SU-DHL-6 (cell line): ENCODE results near the gene LRRC63.
A peak's percentile ranks its signal among the peaks of the same experiment; 100 is the strongest.

Experiments used
- H2AFZ ChIP-seq: fragments of 200-600 bp; sonication (generic); 2 replicates; pipeline ENCODE4 v1.6.1; 2014; ENCODE audit warnings: low read depth, mild to moderate bottlenecking, moderate library complexity, mixed read lengths, antibody characterized with exemption, low read length; ENCODE audit not compliant: severe bottlenecking
- H3F3A ChIP-seq: fragments of 200-600 bp; shearing (Covaris generic); 2 replicates; pipeline ENCODE4 v1.6.0; 2016; ENCODE audit warnings: antibody characterized with exemption, mild to moderate bottlenecking; ENCODE audit not compliant: insufficient read depth
- H3K27ac ChIP-seq: fragments of 200-600 bp; sonication (generic); 2 replicates; pipeline ENCODE4 v1.5.1; 2016; ENCODE audit warnings: low read depth, mild to moderate bottlenecking, low read length, moderate library complexity, mixed read lengths
- H3K27me3 ChIP-seq: fragments of 200-600 bp; sonication (generic), shearing (Covaris generic); 2 replicates; pipeline ENCODE4 v1.6.0; 2014; ENCODE audit warnings: mild to moderate bottlenecking, low read length
- H3K36me3 ChIP-seq: fragments of 200-600 bp; sonication (generic); 2 replicates; pipeline ENCODE4 v1.6.1; 2014; ENCODE audit warnings: mild to moderate bottlenecking, low read length, mixed read lengths
- H3K4me2 ChIP-seq: fragments of 300-600, 200-600 bp; shearing (Covaris generic), sonication (generic); 2 replicates; pipeline ENCODE4 v1.6.0; 2014; ENCODE audit warnings: low read length, low read depth, mild to moderate bottlenecking; ENCODE audit not compliant: poor library complexity, severe bottlenecking
- H3K4me3 ChIP-seq: fragments of 200-600 bp; sonication (generic); 2 replicates; pipeline ENCODE4 v1.5.1; 2014; ENCODE audit warnings: antibody characterized with exemption, low read length, mild to moderate bottlenecking, mixed read lengths; ENCODE audit not compliant: insufficient read depth, poor library complexity, severe bottlenecking
- H3K79me2 ChIP-seq: fragments of 200-600 bp; sonication (generic); 2 replicates; pipeline ENCODE4 v1.6.1; 2014; ENCODE audit warnings: mild to moderate bottlenecking, low read length, moderate library complexity; ENCODE audit not compliant: insufficient read depth
- H3K9ac ChIP-seq: fragments of 200-600 bp; sonication (generic); 2 replicates; pipeline ENCODE4 v1.7.0; 2014; ENCODE audit warnings: mild to moderate bottlenecking, low read length
- H3K9me2 ChIP-seq: fragments of 200-600 bp; sonication (generic); replicated peaks from 2 replicates; pipeline ENCODE4 v1.6.1; 2014; ENCODE audit warnings: low read length; ENCODE audit not compliant: insufficient read depth
- H3K9me3 ChIP-seq: fragments of 200-600 bp; sonication (generic); 2 replicates; pipeline ENCODE4 v1.6.1; 2014; ENCODE audit warnings: low read length, mixed read lengths; ENCODE audit not compliant: insufficient read depth
- H4K20me1 ChIP-seq: fragments of 200-600 bp; sonication (generic); 2 replicates; pipeline ENCODE4 v1.6.1; 2014; ENCODE audit warnings: low read depth, mild to moderate bottlenecking, antibody characterized with exemption, low read length, moderate library complexity, mixed read lengths
- EZH2phosphoT487 ChIP-seq: fragments of 200-600 bp; sonication (generic), shearing (Covaris generic); conservative IDR thresholded peaks from 2 replicates; pipeline ENCODE4 v1.6.1; 2018; ENCODE audit warnings: mild to moderate bottlenecking, antibody characterized with exemption, low read length, moderate library complexity, mixed read lengths
- TF ChIP-seq, protein P1 (sequence below): fragments of 200-600 bp; sonication (generic); IDR thresholded peaks from one replicate; pipeline ENCODE4 v1.5.1; 2017; ENCODE audit warnings: antibody characterized with exemption, mild to moderate bottlenecking, low read length, moderate library complexity; ENCODE audit not compliant: insufficient read depth, poor library complexity, severe bottlenecking

LRRC63 gene

DNA sequence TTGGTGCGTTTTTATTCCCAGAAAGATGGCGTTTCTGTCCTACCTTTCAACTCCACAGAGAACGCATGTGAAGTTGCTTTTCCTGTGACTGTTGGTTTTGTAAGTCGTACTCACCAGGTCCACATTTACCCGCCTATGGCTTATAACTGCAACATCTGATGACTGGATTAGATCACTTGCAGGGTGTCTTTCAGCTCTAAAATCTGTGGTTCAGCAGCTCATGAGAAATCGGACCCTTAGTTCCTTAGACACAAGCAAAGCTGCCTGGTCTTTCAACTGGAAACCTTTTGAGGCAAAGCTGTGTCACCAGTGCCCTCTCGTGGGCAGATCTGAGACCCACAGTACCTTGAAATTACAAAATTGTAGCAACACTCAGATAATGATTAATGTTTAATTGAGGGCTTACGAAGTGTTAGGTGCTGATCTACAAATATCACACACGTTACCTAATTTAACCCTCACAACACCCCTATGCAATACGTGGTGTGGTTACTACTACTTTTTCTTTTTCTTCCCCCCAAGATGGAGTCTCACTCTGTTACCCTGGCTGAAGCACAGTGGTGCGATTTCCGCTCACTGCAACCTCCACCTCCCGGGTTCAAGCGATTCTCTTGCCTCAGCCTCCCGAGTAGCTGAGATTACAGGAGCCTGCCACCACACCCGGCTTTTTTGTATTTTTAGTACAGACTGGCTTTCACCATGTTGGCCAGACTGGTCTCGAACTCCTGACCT lies 109.9 kb downstream of the LRRC63 start:
- Histone ChIP-seq H3K27ac (no peak overlapping the region), H3K4me2 (no peak overlapping the region), H3F3A (no peaks in the 10 kb centered on the region), H2AFZ (no peak overlapping the region), H3K9me3 (no peaks in the 10 kb centered on the region), H3K9me2 (no peaks in the 10 kb centered on the region), H3K79me2 (no peaks in the 10 kb centered on the region), H3K36me3 (no peaks in the 10 kb centered on the region), H3K9ac (no peak overlapping the region), H3K4me3 (no peak overlapping the region), H4K20me1 (no peaks in the 10 kb centered on the region), H3K27me3 (no peaks in the 10 kb centered on the region)
- no peak for TF ChIP-seq EZH2phosphoT487
- TF ChIP-seq, protein P1, sequence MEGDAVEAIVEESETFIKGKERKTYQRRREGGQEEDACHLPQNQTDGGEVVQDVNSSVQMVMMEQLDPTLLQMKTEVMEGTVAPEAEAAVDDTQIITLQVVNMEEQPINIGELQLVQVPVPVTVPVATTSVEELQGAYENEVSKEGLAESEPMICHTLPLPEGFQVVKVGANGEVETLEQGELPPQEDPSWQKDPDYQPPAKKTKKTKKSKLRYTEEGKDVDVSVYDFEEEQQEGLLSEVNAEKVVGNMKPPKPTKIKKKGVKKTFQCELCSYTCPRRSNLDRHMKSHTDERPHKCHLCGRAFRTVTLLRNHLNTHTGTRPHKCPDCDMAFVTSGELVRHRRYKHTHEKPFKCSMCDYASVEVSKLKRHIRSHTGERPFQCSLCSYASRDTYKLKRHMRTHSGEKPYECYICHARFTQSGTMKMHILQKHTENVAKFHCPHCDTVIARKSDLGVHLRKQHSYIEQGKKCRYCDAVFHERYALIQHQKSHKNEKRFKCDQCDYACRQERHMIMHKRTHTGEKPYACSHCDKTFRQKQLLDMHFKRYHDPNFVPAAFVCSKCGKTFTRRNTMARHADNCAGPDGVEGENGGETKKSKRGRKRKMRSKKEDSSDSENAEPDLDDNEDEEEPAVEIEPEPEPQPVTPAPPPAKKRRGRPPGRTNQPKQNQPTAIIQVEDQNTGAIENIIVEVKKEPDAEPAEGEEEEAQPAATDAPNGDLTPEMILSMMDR = peak; percentile 78

DNA sequence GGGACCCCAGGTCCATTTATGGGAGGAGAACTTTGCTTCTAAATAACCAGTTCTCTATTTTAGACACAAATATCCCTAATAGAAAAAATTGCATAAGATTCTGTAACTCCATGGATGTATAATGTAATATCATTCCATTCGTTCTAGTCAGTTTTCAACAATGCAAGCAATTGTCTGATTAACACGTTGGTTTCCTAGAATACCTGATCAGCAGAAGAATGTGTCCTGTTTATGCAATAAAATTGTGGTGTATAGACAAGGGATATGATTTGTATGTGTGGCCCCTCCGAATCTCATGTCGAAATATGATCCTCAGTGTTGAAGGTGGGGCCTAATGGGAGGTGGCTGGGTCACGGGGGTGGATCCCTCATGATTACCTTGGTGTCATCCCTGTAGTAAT lies 113.2 kb downstream of the LRRC63 start:
- Histone ChIP-seq H3K9me3 (no peaks in the 10 kb centered on the region), H3K79me2 (no peaks in the 10 kb centered on the region), H3K27me3 (no peaks in the 10 kb centered on the region), H3K9me2 (no peaks in the 10 kb centered on the region), H4K20me1 (no peaks in the 10 kb centered on the region), H3K9ac (no peak overlapping the region), H2AFZ (no peak overlapping the region), H3K4me3 (no peak overlapping the region), H3K36me3 (no peaks in the 10 kb centered on the region), H3F3A (no peaks in the 10 kb centered on the region), H3K4me2 (no peak overlapping the region), H3K27ac (no peak overlapping the region)
- TF ChIP-seq, protein P1 = no peak
- TF ChIP-seq EZH2phosphoT487 = no peak
